ENCODE results near the gene GPR3. TPM values are rescaled to one million over a fixed set of nuclear protein-coding genes. Genes with fewer than 3 reads are reported as not detected.

Gene GPR3
- total and polyA plus RNA-seq, 2 of the 8 experiments (the other 6 are each of a cell fraction or from before 2014, with no cell fraction given): 9.9 to 26.5 TPM

DNA sequence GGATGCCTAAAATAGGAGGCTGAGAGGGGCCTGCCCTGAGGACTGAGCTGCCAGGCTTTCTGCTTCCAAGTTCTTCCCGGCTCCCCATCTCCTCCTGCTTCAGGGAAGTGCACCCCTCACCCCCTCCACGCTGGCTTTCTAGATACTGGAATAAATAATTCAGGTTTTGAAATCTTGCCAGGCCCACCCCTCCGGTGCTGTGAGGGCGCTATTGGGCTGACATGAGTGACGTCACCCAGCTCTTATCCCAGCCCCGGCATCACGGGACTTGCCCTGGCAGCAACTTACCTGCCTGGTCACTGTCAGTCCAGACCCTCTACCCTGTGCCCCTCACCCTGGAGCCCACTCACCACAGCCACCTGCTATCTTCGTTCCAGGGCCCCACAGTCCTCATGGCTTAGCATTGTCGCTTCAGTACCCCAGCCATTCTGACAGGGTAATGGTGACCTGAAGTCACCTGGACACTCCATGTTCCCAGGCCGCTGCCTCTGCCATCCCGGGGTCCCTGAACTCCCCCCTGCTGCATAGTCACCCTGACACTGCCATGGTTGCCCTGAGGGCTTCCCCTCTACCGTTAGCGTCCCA, 819 bp upstream of the GPR3 start:
- H3K23me2 ChIP-seq (ENCODE audit: low read depth, low read length): peaks cover 13% of the 10 kb centered on the region
- H3K4ac ChIP-seq (replicated peaks; ENCODE audit: insufficient read length, low read depth, low read length): peak overlapping the region; percentile 73
- H2BK120ac ChIP-seq (replicated peaks; ENCODE audit: low read depth, low read length): no peak overlapping the region
- DNase-seq (ENCODE audit: low read depth in 1 of 2, low spot score in 2 of 2) (peak in 1 of 2 experiments; percentile 83), FAIRE-seq (peak; percentile 13)
- no peaks in the 10 kb centered on the region for H3K27me3 ChIP-seq (replicated peaks in 1 of 4; ENCODE audit: control insufficient read depth in 3 of 4, extremely low read depth in 1 of 4, insufficient read depth in 3 of 4, low read length in 3 of 4)
- H3K27ac ChIP-seq (ENCODE audit: low read depth, low read length): no peak overlapping the region; the same call in 1 of the 2 replicates
- no peak overlapping the region; the same call in none of the 2 replicates for H4K8ac ChIP-seq (ENCODE audit: extremely low read depth, insufficient read depth, low read length)
- H4K20me1 ChIP-seq (replicated peaks in 1 of 2; ENCODE audit: control insufficient read depth in 1 of 2, insufficient read depth in 2 of 2, low read length in 2 of 2): peaks cover 2 to 6% of the 10 kb centered on the region in 2 experiments
- no peak overlapping the region for H3K56ac ChIP-seq (replicated peaks; ENCODE audit: insufficient read length, low read depth, low read length)
- CTCF ChIA-PET (ENCODE audit: partially characterized antibody): interaction anchor here (0.6 to 18.9 kb wide), 38 partner anchors 7 to 1872 kb away, joined by 3 to 625 read pairs (median 4); partner anchors contain the start of genes CD164L2, FAM76A, FCN3 and MAP3K6
- H2BK12ac ChIP-seq (ENCODE audit: low read depth, low read length): peak overlapping the region; percentile 75; the same call in 1 of the 2 replicates
- no peaks in the 10 kb centered on the region for H3K36me3 ChIP-seq (ENCODE audit: control insufficient read depth in 2 of 4, insufficient read depth in 4 of 4, low read length in 3 of 4)
- POLR2A ChIA-PET (ENCODE audit: partially characterized antibody): interaction anchor here (1.0 to 2.5 kb wide), 13 partner anchors 23 to 214 kb away, joined by 3 to 11 read pairs (median 4); no protein-coding TSS in a partner anchor
- H2BK20ac ChIP-seq (ENCODE audit: low read length): peak overlapping the region; percentile 48
- peak overlapping the region; percentile 82 for H2AFZ ChIP-seq (ENCODE audit: low read length)
- H3K79me2 ChIP-seq (ENCODE audit: control insufficient read depth in 1 of 2, insufficient read depth in 2 of 2, low read length in 2 of 2): no peaks in the 10 kb centered on the region
- H3K23ac ChIP-seq (ENCODE audit: insufficient read length): no peak overlapping the region
- H3K14ac ChIP-seq (ENCODE audit: insufficient read length): no peak overlapping the region
- peak overlapping the region; percentile 63 for H4K91ac ChIP-seq (replicated peaks; ENCODE audit: insufficient read length, low read length)
- H3K4me2 ChIP-seq (ENCODE audit: insufficient read depth in 1 of 2, low read depth in 2 of 2, low read length in 2 of 2): peak overlapping the region; percentile 85 to 92
- 16% methylated on average over 13 of the region's 13 CpGs; no CpG with 5 or more reads in 1 of the 2 experiments for WGBS, 2 experiments (ENCODE audit: extremely low coverage in 1 of 2, insufficient coverage in 1 of 2, insufficient read length in 1 of 2, insufficient replicate concordance in 2 of 2, low coverage in 1 of 2, low lambda C conversion rate in 2 of 2, missing lambda C conversion rate in 1 of 2)
- no peak overlapping the region for H4K5ac ChIP-seq (ENCODE audit: insufficient read length, low read depth, low read length)
- H3K4me1 ChIP-seq (replicated peaks in 1 of 4; ENCODE audit: control insufficient read depth in 3 of 4, insufficient read depth in 4 of 4, low read length in 3 of 4): peaks cover 2 to 19% (median 12%) of the 10 kb centered on the region in 4 experiments
- H3K18ac ChIP-seq (ENCODE audit: extremely low read depth, low read length): peak overlapping the region; percentile 83
- no peaks in the 10 kb centered on the region for H3K79me1 ChIP-seq (ENCODE audit: low read depth, low read length)
- peak overlapping the region; percentile 81; the same call in 1 of the 2 replicates for H2BK15ac ChIP-seq (ENCODE audit: low read length)
- H3K4me3 ChIP-seq (ENCODE audit: extremely low read depth in 1 of 4, insufficient read depth in 2 of 4, low read depth in 3 of 4, low read length in 4 of 4): peak overlapping the region; percentile 61 to 82 (median 70); a peak in 7 of 8 replicates
- H2BK5ac ChIP-seq (ENCODE audit: low read depth, low read length): peak overlapping the region; percentile 83
- H3K9me3 ChIP-seq (ENCODE audit: insufficient read depth in 2 of 2, low read depth in 1 of 2, low read length in 1 of 2): no peaks in the 10 kb centered on the region
- peak overlapping the region in 1 of 4 experiments; percentile 26; a peak in 1 of 7 replicates for H3K9ac ChIP-seq (replicated peaks in 1 of 4; ENCODE audit: extremely low read depth in 1 of 4, low read depth in 3 of 4, low read length in 3 of 4)
- H2AK5ac ChIP-seq (ENCODE audit: low read depth, low read length): no peak overlapping the region
- TF ChIP-seq CBX8 (IDR thresholded peaks at IDR 0.05; ENCODE audit: borderline replicate concordance, low read depth, low read length) (no peak), PHF8 (conservative IDR thresholded peaks at IDR 0.05; ENCODE audit: low read depth, low read length) (0 out of 2 replicates have a peak, but pooled peaks have one; percentile 26), POU5F1 (IDR thresholded peaks at IDR 0.05; ENCODE audit: low read depth, low read length) (no peak), SP2 (IDR thresholded peaks at IDR 0.05; ENCODE audit: low read length) (no peak), EGR1 (IDR thresholded peaks at IDR 0.05; ENCODE audit: borderline replicate concordance, low read depth, low read length) (no peak), SIN3A (conservative IDR thresholded peaks at IDR 0.05 in 1 of 2, IDR thresholded peaks at IDR 0.05 in 1 of 2; ENCODE audit: low read depth in 1 of 2, low read length in 2 of 2) (0 out of 4 replicates have a peak, but pooled peaks of 1 of the 2 experiments have one; percentile 30), ZNF274 (IDR thresholded peaks at IDR 0.05; ENCODE audit: borderline replicate concordance, extremely low read depth, low read length) (no peak), NANOG (IDR thresholded peaks at IDR 0.05; ENCODE audit: insufficient read depth, low read depth, low read length, poor library complexity, severe bottlenecking) (no peak), SUZ12 (IDR thresholded peaks at IDR 0.05; ENCODE audit: low read length) (no peak), KDM1A (IDR thresholded peaks at IDR 0.05; ENCODE audit: borderline replicate concordance, low read length) (no peak), TEAD4 (IDR thresholded peaks at IDR 0.05; ENCODE audit: low read depth, low read length) (no peak), TAF7 (optimal IDR thresholded peaks at IDR 0.05; ENCODE audit: borderline replicate concordance, low read depth, low read length) (no peak)

Data from H1 (cell line).